GM19438 (cell line): Measurements from ENCODE around the gene REG3A.

Experiments
- ATAC-seq: cut with Tn5 transposase; IDR thresholded peaks from one replicate; pipeline ENCODE4 v1.9.1; 2021; ENCODE audit warnings: low read depth; ENCODE audit not compliant: unreplicated experiment

Gene REG3A

DNA sequence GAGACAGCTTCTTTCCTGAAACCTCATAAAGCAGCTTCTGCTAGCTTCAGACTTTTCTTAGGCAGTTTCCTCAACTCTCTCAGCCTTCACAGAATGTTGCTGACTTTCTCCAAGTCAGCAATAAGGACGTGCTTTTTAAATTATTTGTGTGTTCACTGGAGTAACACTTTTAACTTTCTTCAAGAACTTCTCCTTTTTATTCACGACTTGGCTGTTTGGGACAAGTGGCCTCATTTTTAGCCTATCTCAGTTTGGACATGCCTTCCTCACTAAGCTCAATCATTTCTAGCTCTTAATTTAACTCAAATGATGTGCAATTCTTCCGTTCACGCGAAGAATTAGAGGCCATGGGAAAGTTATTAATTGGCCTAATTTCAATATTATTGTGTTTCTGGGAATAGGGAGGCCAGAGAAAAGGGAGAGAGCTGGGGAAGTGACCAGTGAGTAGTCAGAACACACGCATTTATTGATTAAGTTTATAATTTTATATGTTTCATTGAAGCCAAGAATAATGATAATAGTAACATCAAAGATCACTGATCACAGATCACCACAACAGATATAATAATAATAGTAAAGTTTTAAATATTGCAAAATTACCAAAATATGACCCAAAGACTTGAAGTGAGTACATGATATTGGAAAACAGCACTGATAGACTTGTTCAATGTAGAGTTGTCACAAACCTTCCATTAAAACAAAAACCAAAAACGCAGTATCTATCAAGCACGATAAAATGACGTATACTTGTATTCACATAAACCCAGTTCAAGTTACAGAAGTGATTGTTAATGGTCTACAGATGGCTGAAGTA is 34.4 kb downstream of the REG3A start:
- no peak for ATAC-seq

DNA sequence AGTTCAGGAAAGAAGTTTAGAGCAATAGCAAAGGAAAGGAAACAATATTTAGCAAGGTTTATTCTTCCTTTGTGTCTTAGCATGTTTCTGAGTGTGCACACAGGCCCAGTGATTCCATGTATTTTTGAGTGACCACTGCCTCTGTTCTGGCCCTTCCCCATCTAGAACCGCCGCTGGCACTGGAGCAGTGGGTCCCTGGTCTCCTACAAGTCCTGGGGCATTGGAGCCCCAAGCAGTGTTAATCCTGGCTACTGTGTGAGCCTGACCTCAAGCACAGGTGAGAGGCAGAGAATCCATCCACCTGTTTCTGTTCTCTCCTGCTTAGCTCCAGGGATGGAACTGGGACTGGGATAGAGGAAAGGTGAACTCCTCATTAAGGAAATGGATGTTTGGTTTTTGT is 36.9 kb downstream of the REG3A start:
- no peak for ATAC-seq

DNA sequence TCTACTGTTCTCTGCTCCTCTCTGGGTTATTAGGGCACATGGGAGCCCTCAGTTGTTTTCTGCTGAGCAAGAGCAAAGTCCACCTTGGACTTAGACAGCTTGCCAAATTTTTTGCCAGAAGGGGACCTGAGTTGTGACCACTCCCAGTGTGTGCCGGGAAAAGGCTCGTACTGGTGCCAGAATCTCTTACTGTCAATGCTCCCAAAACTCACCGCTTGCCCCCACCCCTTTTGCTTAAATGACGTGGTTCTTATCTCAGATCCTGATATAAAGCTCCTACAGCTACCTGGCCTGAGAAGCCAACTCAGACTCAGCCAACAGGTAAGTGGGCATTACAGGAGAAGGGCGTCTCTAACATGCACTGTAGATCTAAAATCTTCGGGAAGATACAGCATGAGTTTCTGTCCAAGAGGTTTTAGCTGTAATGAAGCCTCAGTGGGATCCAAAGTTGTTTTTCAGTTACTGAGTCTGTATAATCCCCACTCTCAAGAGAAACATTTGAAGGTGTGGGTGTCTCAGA is 39.3 kb downstream of the REG3A start, which contains the start of gene REG1A:
REG1A (plus strand) TSS at position 295 of the 520 bp plus-strand sequence. CDS start 374 bp downstream, outside the sequence.
- no peak for ATAC-seq

DNA sequence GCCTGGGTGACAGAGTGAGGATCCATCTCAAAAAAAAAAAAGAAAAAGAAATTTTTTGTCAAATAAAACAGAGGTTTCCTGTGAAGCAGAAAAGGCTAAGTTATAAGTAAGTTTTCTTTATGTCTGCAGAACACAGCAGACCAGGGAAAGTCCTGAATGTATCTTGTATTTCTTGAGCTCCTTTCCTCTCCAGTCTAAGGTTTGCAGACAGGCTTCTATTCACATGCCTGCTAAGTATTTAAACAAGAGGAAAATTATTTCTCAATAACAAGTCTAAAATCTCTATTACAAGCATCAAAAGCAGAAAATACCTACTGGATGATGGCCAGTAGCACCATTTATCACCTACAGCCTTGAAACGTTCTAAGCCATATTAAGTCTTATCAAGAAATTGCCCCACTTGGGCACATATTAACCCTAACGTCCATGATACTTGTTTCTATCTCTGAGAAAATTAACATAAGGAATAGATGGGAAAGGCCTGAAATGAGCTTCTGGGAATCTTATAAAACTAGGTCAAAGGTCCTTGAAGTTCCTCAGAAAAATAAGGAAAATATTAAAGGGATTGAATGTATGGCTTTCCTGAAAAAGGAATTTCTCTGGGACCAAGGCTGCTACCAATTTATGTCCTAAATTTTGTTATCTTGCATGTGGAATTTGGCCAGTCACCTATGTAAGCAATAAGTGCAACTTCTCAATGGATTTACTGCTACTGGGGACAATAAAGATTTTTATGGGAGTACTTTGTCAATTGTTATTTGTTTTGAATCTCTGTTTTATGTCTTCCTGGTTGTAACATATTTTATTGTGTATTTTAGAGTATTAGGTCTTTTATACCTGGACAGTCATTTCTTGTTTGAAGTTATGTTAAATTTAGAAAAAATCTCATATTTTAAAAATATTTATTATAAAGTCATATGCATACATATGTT is 42.3 kb downstream of the REG3A start:
- no peak for ATAC-seq

DNA sequence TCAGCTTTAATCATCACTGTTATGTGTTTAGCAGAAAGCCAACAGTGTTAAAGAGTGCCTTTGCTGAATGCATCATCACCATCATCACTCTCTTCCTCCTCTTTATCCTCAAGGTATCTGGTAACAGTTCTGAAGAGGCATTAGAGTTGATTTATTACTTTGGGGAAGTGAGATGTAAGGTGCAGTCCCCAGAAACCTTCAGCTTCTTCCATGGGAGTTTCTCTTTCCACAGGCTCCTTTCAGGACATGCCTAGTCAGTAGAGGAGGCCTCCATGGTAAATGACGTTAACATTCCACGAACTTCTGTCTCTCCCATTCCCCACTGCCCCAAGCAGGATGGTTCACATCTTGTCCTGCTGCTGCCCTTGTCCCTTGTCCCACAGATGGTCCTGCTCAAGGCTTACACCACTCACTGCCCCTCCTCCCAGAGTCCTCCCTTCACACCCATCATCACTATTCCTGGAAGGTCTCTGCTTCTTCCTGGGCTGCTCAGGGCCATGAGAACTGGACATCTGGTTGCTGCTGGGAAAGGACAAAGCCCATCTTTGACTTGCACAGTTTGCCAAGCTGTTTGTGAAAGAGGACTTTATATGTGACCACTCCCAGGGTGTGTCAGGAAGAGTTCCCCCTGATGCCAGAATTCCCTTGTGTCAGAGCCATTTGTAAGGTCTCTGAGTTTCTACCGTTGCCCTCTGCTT is 44.6 kb downstream of the REG3A start:
- no peak for ATAC-seq

DNA sequence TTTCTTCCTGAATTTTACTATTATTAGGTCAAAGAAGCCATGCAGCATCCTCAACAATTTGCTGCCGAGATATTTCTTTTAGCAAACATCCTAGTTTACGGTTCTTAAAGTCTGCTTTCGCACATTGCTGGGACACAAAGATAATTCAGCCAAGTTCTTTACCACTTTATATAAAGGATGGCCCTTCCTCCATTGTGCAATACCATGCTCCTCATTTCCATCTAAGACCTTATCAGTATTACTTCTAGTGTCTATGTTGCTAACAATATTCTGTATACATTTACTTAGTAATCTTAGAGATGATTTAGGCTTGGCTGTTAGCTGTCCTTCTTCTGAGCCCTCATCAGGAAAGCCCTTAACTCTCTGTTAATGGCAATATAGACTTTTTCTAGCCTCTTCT is 47.3 kb downstream of the REG3A start:
- ATAC-seq = no peak
